SK-N-SH (cell line): ENCODE data around the gene SAP30.

Experiments used
- CHD2 ChIP-seq: fragments of 150-350 bp; IDR thresholded peaks from 2 replicates; pipeline ENCODE4 v1.6.1; 2018; ENCODE audit warnings: low read length; ENCODE audit not compliant: partially characterized antibody
- EZH2phosphoT487 ChIP-seq: fragments of 200-600 bp; sonication (generic); IDR thresholded peaks from 2 replicates; pipeline ENCODE4 v1.6.1; 2017; ENCODE audit warnings: low read depth, mixed run types, mild to moderate bottlenecking, antibody characterized with exemption, moderate library complexity, borderline replicate concordance
- GATA2 ChIP-seq: sonication (generic); formaldehyde crosslinking; IDR thresholded peaks from 2 replicates; pipeline ENCODE4 v1.5.0; 2020; ENCODE audit warnings: mild to moderate bottlenecking, missing genetic modification reagents
- MXI1 ChIP-seq: IDR thresholded peaks from 2 replicates; pipeline ENCODE4 v1.6.1; 2012; ENCODE audit warnings: mild to moderate bottlenecking, low read depth, low read length, improper control_type of control experiment
- NRF1 ChIP-seq: IDR thresholded peaks from 2 replicates; pipeline ENCODE4 v1.6.1; 2012; ENCODE audit warnings: low read depth, mild to moderate bottlenecking, low read length
- RAD21 ChIP-seq: IDR thresholded peaks from 2 replicates; pipeline ENCODE4 v1.6.1; 2012; ENCODE audit warnings: mild to moderate bottlenecking, low read length
- RFX5 ChIP-seq: IDR thresholded peaks from 2 replicates; pipeline ENCODE4 v1.6.1; 2012; ENCODE audit warnings: mild to moderate bottlenecking, improper control_type of control experiment, low read length
- SMC3 ChIP-seq: IDR thresholded peaks from 2 replicates; pipeline ENCODE4 v1.6.1; 2012; ENCODE audit warnings: low read depth, low read length, improper control_type of control experiment
- TAF1 ChIP-seq: IDR thresholded peaks from 2 replicates; pipeline ENCODE4 v1.6.1; 2012; ENCODE audit warnings: low read depth, mild to moderate bottlenecking, low read length, moderate library complexity, borderline replicate concordance
- TF ChIP-seq, protein P1 (sequence below): fragments of 200-600 bp; sonication (generic); IDR thresholded peaks from 2 replicates; pipeline ENCODE4 v1.6.1; 2017; ENCODE audit warnings: antibody characterized with exemption, mild to moderate bottlenecking, moderate library complexity
- TF ChIP-seq, protein P2 (sequence below): IDR thresholded peaks from 2 replicates; pipeline ENCODE4 v1.6.1; 2012; ENCODE audit warnings: mild to moderate bottlenecking, low read depth, low read length, moderate library complexity

DNA sequence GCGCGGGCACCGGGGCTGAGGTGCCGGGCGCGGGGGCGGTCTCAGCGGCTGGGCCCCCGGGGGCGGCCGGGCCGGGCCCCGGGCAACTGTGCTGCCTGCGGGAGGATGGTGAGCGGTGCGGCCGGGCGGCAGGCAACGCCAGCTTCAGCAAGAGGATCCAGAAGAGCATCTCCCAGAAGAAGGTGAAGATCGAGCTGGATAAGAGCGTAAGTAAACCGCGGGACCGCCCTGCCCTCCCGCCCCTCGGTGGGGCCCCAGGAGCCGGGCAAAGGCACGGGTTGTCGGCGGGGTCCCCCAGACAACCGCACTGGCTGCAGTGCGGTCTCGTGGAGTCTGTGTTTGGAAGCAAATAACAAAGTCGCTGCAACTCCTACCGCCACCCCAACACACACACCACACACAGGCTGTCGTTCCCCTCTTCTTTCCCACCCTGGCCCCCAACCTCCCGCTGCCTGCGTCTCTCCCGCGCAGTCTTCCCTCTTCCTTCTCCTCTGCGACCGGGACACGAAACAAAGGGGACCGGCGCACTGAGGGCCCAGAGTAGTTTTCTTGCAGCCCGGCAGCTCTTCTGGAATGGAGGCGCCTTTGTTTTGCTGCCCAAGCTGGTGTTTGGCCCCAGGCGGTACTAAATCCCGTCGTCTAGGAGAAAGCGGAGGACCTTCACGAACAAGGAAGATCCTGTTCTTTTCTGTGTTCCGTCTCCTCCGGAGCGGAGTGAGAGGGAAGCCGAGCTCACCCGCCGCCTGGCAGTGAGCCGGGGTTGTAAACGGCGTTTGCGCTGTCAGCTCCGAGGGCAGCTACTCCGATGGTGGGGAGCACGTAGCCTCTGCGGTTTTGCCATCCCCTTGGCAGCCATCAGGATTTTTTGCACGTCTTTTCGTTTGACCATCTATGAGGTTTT, 788 bp downstream of the SAP30 start:
- TF ChIP-seq, protein P1, sequence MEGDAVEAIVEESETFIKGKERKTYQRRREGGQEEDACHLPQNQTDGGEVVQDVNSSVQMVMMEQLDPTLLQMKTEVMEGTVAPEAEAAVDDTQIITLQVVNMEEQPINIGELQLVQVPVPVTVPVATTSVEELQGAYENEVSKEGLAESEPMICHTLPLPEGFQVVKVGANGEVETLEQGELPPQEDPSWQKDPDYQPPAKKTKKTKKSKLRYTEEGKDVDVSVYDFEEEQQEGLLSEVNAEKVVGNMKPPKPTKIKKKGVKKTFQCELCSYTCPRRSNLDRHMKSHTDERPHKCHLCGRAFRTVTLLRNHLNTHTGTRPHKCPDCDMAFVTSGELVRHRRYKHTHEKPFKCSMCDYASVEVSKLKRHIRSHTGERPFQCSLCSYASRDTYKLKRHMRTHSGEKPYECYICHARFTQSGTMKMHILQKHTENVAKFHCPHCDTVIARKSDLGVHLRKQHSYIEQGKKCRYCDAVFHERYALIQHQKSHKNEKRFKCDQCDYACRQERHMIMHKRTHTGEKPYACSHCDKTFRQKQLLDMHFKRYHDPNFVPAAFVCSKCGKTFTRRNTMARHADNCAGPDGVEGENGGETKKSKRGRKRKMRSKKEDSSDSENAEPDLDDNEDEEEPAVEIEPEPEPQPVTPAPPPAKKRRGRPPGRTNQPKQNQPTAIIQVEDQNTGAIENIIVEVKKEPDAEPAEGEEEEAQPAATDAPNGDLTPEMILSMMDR = no peak
- no peak for TF ChIP-seq RAD21
- TF ChIP-seq, protein P2, sequence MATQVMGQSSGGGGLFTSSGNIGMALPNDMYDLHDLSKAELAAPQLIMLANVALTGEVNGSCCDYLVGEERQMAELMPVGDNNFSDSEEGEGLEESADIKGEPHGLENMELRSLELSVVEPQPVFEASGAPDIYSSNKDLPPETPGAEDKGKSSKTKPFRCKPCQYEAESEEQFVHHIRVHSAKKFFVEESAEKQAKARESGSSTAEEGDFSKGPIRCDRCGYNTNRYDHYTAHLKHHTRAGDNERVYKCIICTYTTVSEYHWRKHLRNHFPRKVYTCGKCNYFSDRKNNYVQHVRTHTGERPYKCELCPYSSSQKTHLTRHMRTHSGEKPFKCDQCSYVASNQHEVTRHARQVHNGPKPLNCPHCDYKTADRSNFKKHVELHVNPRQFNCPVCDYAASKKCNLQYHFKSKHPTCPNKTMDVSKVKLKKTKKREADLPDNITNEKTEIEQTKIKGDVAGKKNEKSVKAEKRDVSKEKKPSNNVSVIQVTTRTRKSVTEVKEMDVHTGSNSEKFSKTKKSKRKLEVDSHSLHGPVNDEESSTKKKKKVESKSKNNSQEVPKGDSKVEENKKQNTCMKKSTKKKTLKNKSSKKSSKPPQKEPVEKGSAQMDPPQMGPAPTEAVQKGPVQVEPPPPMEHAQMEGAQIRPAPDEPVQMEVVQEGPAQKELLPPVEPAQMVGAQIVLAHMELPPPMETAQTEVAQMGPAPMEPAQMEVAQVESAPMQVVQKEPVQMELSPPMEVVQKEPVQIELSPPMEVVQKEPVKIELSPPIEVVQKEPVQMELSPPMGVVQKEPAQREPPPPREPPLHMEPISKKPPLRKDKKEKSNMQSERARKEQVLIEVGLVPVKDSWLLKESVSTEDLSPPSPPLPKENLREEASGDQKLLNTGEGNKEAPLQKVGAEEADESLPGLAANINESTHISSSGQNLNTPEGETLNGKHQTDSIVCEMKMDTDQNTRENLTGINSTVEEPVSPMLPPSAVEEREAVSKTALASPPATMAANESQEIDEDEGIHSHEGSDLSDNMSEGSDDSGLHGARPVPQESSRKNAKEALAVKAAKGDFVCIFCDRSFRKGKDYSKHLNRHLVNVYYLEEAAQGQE = no peak
- no peak for TF ChIP-seq NRF1
- no peak for TF ChIP-seq GATA2 (CRISPR knock-in tag)
- no peak for TF ChIP-seq SMC3
- TF ChIP-seq TAF1 = 0 out of 2 replicates have a peak, but pooled peaks have one; percentile 17
- TF ChIP-seq CHD2 = no peak
- peak; percentile 36; the same call in 1 of the 2 replicates for TF ChIP-seq MXI1
- TF ChIP-seq EZH2phosphoT487 = no peak
- no peak for TF ChIP-seq RFX5
